MM.1S (cell line): ENCODE data around the gene NPEPPS.

Source experiments
- EZH2 ChIP-seq: fragments of 300-600 bp; sonication (generic); optimal IDR thresholded peaks from 2 replicates; pipeline ENCODE3; 2017; ENCODE audit warnings: low read depth, mild to moderate bottlenecking, antibody characterized with exemption, low read length, mixed read lengths
- EZH2phosphoT487 ChIP-seq: fragments of 300-600 bp; sonication (generic); IDR thresholded peaks from 2 replicates; pipeline ENCODE4 v1.6.1; 2018; ENCODE audit warnings: antibody characterized with exemption, low read length
- TF ChIP-seq, protein P1 (sequence below): fragments of 300-600 bp; sonication (generic); IDR thresholded peaks from 2 replicates; pipeline ENCODE4 v1.5.1; 2016; ENCODE audit warnings: antibody characterized with exemption, low read length, mixed read lengths

DNA sequence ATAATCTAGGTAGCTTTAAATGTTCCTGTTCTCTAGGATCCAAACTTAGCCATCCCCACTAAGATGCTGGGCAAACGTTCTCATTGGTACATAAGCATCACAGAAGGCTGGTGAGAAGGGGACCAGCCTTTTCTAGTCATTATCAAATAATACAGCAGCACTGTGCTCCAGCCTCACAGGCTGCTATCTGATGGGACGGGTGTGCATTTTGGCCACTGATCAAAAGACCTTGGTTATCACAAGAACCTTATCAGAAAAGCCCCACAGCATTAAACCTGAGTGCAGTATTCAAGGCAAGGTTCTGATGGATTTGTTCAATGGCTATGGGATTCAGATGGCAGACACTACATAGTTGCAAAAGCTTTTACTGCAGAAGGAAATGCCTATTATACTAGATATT is 99.7 kb downstream of the NPEPPS start:
- TF ChIP-seq, protein P1, sequence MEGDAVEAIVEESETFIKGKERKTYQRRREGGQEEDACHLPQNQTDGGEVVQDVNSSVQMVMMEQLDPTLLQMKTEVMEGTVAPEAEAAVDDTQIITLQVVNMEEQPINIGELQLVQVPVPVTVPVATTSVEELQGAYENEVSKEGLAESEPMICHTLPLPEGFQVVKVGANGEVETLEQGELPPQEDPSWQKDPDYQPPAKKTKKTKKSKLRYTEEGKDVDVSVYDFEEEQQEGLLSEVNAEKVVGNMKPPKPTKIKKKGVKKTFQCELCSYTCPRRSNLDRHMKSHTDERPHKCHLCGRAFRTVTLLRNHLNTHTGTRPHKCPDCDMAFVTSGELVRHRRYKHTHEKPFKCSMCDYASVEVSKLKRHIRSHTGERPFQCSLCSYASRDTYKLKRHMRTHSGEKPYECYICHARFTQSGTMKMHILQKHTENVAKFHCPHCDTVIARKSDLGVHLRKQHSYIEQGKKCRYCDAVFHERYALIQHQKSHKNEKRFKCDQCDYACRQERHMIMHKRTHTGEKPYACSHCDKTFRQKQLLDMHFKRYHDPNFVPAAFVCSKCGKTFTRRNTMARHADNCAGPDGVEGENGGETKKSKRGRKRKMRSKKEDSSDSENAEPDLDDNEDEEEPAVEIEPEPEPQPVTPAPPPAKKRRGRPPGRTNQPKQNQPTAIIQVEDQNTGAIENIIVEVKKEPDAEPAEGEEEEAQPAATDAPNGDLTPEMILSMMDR, result no peak
- no peak for TF ChIP-seq EZH2
- TF ChIP-seq EZH2phosphoT487, result no peak
